Hepatocyte (in vitro differentiated cells): ENCODE results near the gene UGGT1.

Source experiments
- CTCF ChIP-seq: fragments of 200-600 bp; sonication (generic); IDR thresholded peaks from 2 replicates; pipeline ENCODE4 v1.5.1; 2016; ENCODE audit warnings: antibody characterized with exemption, mild to moderate bottlenecking; ENCODE audit not compliant: poor library complexity
- EZH2 ChIP-seq: fragments of 200-600 bp; sonication (generic); IDR thresholded peaks from 2 replicates; pipeline ENCODE4 v1.6.1; 2016; ENCODE audit warnings: antibody characterized with exemption, mild to moderate bottlenecking, borderline replicate concordance
- EZH2phosphoT487 ChIP-seq: fragments of 200-600 bp; sonication (generic); IDR thresholded peaks from one replicate; pipeline ENCODE4 v1.6.1; 2018; ENCODE audit warnings: antibody characterized with exemption, mild to moderate bottlenecking, low read depth, moderate library complexity; ENCODE audit not compliant: unreplicated experiment, severe bottlenecking

GRCh38 chr2:128091726-128092080 is 703 bp downstream of the UGGT1 start:
- no peak for TF ChIP-seq CTCF
- no peak for TF ChIP-seq EZH2phosphoT487
- TF ChIP-seq EZH2, result no peak
